Measurements from ENCODE around the gene THSD4.

DNA sequence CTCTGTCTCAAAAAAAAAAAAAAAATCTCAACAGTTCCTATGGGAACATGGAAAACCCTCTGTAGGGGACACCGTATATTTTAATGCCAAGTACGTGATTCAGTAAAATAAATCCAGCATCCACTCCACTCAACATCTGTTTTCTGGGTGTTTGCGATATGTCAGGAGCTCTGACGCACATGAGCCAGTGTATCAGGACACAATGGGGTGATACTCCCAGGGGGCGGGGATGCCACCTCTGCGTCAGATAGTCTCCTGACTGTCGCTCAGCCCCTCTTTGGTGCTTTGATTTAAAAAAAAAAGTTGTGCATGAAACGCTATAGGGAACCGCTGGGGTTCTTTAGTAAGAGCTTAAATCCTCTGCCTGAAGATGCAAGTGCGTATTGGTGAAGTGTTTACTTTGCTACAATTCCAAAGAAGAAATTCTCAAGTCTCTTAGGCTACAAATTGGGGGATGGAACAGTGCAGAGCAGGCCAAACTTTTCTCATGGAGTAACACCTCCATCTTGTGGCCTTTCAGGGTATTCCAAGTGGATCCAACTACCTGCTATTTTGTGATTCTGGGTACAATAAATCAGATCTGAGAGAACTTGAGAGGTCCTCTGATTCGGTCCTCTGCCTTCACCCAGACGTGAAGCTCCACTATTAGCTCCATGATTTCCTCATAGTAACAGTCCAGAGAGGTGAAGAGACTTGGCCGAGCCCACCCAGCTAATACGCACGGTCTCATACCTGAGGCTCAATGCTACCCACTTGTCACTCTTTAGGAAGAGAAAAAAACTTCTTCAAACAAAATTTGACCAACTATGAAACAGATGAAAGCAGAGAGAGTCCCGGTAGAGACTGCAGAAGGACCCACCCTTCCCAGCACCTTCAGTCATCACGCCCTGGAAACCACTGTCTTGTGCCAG, 685.8 kb downstream of the THSD4 start:
- TF ChIP-seq, protein P1, sequence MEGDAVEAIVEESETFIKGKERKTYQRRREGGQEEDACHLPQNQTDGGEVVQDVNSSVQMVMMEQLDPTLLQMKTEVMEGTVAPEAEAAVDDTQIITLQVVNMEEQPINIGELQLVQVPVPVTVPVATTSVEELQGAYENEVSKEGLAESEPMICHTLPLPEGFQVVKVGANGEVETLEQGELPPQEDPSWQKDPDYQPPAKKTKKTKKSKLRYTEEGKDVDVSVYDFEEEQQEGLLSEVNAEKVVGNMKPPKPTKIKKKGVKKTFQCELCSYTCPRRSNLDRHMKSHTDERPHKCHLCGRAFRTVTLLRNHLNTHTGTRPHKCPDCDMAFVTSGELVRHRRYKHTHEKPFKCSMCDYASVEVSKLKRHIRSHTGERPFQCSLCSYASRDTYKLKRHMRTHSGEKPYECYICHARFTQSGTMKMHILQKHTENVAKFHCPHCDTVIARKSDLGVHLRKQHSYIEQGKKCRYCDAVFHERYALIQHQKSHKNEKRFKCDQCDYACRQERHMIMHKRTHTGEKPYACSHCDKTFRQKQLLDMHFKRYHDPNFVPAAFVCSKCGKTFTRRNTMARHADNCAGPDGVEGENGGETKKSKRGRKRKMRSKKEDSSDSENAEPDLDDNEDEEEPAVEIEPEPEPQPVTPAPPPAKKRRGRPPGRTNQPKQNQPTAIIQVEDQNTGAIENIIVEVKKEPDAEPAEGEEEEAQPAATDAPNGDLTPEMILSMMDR (IDR thresholded peaks at IDR 0.05), result peak; percentile 75 to 96 (median 80)
- no peak for TF ChIP-seq POLR2A (IDR thresholded peaks at IDR 0.05)
